HG03565 (cell line): ENCODE results near the gene GHRHR.
A peak's percentile ranks its signal among the peaks of the same experiment; 100 is the strongest.

Source experiments
- ATAC-seq: cut with Tn5 transposase; IDR thresholded peaks from one replicate; pipeline ENCODE4 v1.9.1; 2021; ENCODE audit warnings: mild to moderate bottlenecking, moderate library complexity; ENCODE audit not compliant: unreplicated experiment

GHRHR gene

DNA sequence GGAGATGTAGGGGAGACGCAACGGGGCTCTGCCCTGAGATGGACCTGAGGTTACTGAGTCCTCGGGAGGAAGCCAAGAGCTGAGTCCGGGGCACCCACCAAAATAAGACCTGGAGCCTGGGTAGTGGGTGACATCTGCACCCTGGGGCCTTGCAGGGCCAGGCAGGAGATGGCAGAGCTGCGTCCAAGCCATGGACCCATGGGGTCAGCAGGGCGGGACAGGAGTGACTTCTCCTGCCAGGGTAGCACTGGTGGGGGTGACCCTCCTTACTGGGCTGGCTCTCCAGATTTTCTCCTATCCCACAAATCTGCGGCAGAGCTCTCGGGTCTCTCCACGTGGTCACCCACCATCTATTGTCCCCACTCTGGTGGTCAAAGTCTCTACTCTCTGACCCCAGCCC, 2.1 kb downstream of the GHRHR start:
- no peak for ATAC-seq

GRCh38 chr7:30968294-30968693, 4.5 kb downstream of the GHRHR start:
- no peak for ATAC-seq

GRCh38 chr7:30968747-30969603, 5.2 kb downstream of the GHRHR start:
- no peak for ATAC-seq

- ATAC-seq: no peak
Observed at GRCh38 chr7:30969604-30969970, 5.8 kb downstream of the GHRHR start.

GRCh38 chr7:30970074-30970473, 6.3 kb downstream of the GHRHR start:
- ATAC-seq: no peak

DNA sequence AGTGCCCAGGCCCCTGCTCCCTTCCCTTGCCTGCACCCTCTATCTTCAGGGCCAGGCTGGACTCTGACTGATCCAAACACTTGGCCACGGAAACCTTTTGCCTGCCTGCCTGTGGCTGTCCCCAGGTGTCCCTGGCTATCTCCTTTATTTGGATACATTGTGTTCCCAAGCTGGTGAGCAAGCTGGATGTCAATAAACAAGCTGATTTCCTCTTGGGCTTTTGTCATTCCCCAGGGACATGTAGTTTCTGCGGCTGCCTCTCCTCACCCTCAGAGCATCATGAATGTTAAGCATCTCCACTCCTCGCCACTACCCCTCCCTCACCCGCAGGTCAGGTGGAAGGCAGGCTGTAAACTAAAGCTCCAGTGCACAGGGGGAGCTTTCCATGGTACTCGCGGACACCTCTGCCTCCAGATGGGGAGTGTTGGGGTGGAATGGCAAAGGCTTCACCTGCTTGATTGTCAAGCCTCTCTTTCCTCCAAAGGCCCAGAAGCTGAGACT, 6.9 kb downstream of the GHRHR start:
- no peak for ATAC-seq

- no peak for ATAC-seq
Observed at GRCh38 chr7:30971440-30971839, 7.7 kb downstream of the GHRHR start.

DNA sequence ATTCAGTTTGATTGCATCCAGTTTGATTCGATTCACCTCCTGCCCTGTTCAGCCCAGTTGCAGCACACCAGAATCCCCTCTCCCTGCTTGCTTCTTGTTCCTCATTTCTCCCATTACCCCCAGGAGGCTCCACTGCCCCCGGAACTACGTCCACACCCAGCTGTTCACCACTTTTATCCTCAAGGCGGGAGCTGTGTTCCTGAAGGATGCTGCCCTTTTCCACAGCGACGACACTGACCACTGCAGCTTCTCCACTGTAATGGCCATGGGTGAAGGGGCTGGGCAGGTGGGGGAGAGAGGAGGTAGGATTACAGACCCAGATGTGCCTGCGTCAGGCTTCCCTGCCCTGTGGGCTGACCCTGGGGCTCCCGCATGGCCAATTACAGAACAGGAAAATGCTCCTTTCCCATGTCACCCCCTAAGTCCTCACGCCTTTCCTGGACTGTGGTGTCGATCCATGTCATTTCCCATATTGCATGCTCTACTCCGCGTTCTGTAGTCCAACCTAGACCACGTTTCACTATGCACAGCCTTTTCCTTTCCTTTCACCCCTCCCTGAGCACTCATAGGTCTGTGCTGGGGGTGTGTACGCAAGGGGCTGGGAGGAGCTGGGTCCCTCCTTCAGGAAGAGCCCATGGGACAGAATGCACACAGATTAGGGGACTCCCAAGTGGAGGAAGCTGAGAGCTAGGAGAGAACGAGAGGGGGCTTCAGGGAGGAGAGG, 8.2 kb downstream of the GHRHR start:
- ATAC-seq: no peak

GRCh38 chr7:30973292-30973691, 9.5 kb downstream of the GHRHR start:
- no peak for ATAC-seq

DNA sequence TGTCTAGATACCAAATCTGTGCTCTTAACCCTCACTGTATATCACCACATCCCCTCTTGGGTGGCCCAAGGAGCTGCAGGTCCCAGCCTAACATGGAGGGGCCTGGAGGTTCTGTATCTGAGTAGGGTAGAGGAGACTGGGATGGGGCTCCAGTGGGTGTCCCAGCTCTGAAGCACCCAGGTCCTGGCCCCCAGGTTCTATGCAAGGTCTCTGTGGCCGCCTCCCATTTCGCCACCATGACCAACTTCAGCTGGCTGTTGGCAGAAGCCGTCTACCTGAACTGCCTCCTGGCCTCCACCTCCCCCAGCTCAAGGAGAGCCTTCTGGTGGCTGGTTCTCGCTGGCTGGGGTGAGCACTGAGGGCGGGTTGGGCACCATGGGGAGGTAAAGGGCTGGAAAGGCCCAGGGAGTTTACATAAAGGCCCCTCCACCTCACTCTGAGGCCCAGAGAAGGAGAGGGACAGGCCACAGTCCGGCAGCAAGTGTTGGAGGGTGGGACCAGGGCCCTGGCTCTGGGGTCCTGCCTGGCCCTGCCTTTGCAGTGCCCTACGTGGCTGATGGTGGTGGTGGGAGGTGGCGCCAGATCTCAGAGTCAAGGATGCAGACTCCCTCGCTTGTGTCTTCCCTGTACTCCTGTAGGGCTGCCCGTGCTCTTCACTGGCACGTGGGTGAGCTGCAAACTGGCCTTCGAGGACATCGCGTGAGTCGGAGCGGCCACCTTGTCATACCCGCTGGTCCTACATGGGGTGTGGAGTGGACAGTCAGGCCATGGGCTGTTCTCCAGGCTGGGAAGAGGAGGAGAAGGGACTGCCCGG, 10.2 kb downstream of the GHRHR start:
- ATAC-seq: no peak

DNA sequence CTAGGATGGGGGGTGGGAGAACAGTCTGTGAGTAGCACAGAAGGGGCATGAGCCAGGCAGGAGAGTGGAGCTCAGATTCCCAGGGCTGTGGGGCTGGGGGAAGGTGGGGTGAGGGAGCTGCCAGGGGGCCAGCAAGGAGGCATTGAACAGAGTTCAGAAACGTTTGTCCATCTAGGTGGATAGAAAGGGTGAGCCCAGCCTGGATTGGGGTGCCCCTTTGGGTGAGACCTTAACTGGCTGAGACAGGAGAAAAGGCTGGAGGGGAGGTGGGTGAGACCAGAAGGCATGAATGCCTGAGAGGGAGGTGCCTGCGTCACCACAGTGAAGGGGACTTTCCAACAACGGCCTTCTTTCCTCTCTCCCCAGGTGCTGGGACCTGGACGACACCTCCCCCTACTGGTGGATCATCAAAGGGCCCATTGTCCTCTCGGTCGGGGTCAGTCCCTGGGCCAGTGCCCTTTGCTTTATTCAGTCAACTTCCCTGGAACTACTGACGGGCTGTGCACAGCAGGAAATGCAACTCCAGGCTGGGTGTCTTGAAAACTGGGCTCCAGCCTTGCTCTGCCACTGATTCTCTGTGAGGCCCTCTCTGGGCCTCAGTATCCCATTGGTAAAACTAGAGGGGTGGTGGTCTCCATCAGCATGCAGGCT, 11.0 kb downstream of the GHRHR start:
- peak; percentile 94 for ATAC-seq

DNA sequence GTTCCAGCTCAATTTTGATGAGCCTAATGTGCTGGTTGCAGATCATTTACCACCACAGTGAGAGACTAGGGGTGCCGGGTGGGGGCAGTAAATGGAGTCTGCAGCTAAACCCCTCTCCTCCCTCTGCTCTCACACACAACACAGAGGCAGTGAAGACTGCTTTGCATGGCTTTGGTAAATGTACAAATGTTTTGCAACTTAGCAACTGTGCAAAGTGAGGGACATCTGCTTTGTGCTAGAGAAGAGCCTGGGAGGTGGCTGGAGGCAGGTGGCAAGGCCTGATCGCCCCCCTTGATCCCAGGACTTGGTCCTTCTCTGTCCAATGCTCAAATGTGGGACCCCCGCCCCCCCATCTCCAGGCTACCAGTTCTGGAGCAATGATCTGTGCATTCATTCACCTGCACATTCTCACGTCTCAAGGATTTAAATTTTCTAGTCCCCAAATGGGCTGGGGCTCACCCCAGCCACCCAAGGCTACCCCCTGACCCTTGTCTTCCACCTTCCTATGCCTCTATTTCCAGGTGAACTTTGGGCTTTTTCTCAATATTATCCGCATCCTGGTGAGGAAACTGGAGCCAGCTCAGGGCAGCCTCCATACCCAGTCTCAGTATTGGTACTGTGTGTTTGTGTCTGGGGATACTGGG, 11.6 kb downstream of the GHRHR start:
- ATAC-seq: no peak

DNA sequence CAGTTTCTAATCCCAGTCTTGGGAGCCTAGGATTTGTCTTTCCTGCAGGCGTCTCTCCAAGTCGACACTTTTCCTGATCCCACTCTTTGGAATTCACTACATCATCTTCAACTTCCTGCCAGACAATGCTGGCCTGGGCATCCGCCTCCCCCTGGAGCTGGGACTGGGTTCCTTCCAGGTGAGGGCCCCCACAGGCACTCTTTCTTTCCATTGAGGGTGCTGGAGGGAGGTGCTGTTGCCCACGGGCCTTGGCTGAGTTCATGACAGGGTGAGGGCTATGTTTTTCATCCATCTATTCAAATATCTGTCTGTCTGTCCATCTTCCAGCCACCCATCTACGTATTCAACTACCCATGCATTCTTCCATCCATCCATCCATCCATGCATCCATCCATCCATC, 12.6 kb downstream of the GHRHR start:
- ATAC-seq: no peak

GRCh38 chr7:30977222-30977621, 13.5 kb downstream of the GHRHR start:
- no peak for ATAC-seq

GRCh38 chr7:30977896-30978564, 14.3 kb downstream of the GHRHR start:
- ATAC-seq: no peak

GRCh38 chr7:30979027-30979426, 15.3 kb downstream of the GHRHR start:
- no peak for ATAC-seq

GRCh38 chr7:30980194-30980593, 16.4 kb downstream of the GHRHR start:
- ATAC-seq: no peak

- ATAC-seq: no peak
Observed at GRCh38 chr7:30980751-30981150, 17.0 kb downstream of the GHRHR start.

- peak; percentile 85 for ATAC-seq
Observed at GRCh38 chr7:30983042-30983913, 19.5 kb downstream of the GHRHR start.
